K562 (cell line): ENCODE data around the gene CRB2. TPM values are rescaled to one million over a fixed set of nuclear protein-coding genes. Genes with fewer than 3 reads are reported as not detected.

Experiments
- HDAC6 ChIP-seq: IDR thresholded peaks from 2 replicates; pipeline ENCODE4 v1.6.1; 2012; ENCODE audit warnings: low read depth, mild to moderate bottlenecking, control low read depth, inconsistent platforms, low read length, moderate library complexity
- NR3C1 ChIP-seq: sonication (generic); formaldehyde crosslinking; IDR thresholded peaks from 2 replicates; pipeline ENCODE4 v1.8.1; 2022; ENCODE audit warnings: missing genetic modification reagents
- PTBP1 ChIP-seq: fragments of 200-400 bp; formaldehyde crosslinking; IDR thresholded peaks from 2 replicates; pipeline ENCODE4 v1.6.1; 2017; ENCODE audit warnings: low read depth, low read length
- RB1 ChIP-seq: fragments of 450-650 bp; IDR thresholded peaks from 2 replicates; pipeline ENCODE4 v1.6.1; 2017; ENCODE audit warnings: low read depth, mild to moderate bottlenecking
- RBM22 ChIP-seq: fragments of 200-400 bp; formaldehyde crosslinking; IDR thresholded peaks from 2 replicates; pipeline ENCODE4 v1.6.1; 2018; ENCODE audit warnings: low read length, low read depth; ENCODE audit not compliant: poor library complexity, severe bottlenecking
- RBM39 ChIP-seq: fragments of 200-400 bp; formaldehyde crosslinking; optimal IDR thresholded peaks from 2 replicates; pipeline ENCODE3; 2018; ENCODE audit warnings: low read depth, low read length
- SMARCA4 ChIP-seq: fragments of 450-650 bp; IDR thresholded peaks from 2 replicates; pipeline ENCODE4 v1.6.1; 2016
- ZFP36 ChIP-seq: fragments of 150-350 bp; IDR thresholded peaks from 2 replicates; pipeline ENCODE4 v1.6.1; 2018; ENCODE audit warnings: low read length, low read depth; ENCODE audit not compliant: partially characterized antibody
- ZNF12 ChIP-seq: sonication (generic); formaldehyde crosslinking; IDR thresholded peaks from 2 replicates; pipeline ENCODE4 v1.4.0; 2020; ENCODE audit warnings: mild to moderate bottlenecking, missing genetic modification reagents
- ZNF695 ChIP-seq: fragments of 450-650 bp; formaldehyde crosslinking; IDR thresholded peaks from 2 replicates; pipeline ENCODE4 v1.4.0; 2020; ENCODE audit warnings: mild to moderate bottlenecking, moderate library complexity
- polyA plus RNA-seq, 8 experiments: library from polyadenylated mRNA; depleted of rRNA in 4 of 8; stranded (reverse) in 5 of 8; unstranded in 3 of 8; fragments of >200 nt; fragmentation: Nextera tagmentation in 2 of 8; fragmentation: Illumina TruSeq in 1 of 8; extraction: Ambion mirVana in 2 of 8; extraction: Trizol in 1 of 8; gene quantifications; 2 replicates each; pipeline versions ENCODE4 v1.2.1 to v1.2.3, GENCODE V29; 2011 to 2014; ENCODE audit warnings: inconsistent platforms in 1 of 8, missing spikeins in 1 of 8
- total RNA-seq, 7 experiments: library from RNA; depleted of rRNA in 6 of 7; stranded (reverse); fragments of >200 nt in 6 of 7; fragmentation: Illumina TruSeq in 2 of 7; extraction: Trizol in 2 of 7; gene quantifications; 2 replicates each; pipeline versions ENCODE4 v1.2.1 to v1.2.3, GENCODE V29; 2011 to 2021; ENCODE audit warnings: low replicate concordance in 1 of 7
- TF ChIP-seq, protein P1 (sequence below): fragments of 450-650 bp; IDR thresholded peaks from 2 replicates; pipeline ENCODE4 v1.7.1; 2018; ENCODE audit warnings: mild to moderate bottlenecking, low read depth; ENCODE audit not compliant: partially characterized antibody
- TF ChIP-seq, protein P2 (sequence below): sonication (generic); formaldehyde crosslinking; IDR thresholded peaks from 2 replicates; pipeline ENCODE4 v1.8.0; 2022; ENCODE audit warnings: mild to moderate bottlenecking, missing genetic modification reagents
- TF ChIP-seq, protein P3 (sequence below): fragments of 450-650 bp; IDR thresholded peaks from 2 replicates; pipeline ENCODE4 v1.6.1; 2016
- TF ChIP-seq, protein P4 (sequence below): fragments of 200-800 bp; sonication (Bioruptor generic); IDR thresholded peaks from 2 replicates; pipeline ENCODE4 v1.6.1; 2017; ENCODE audit warnings: missing genetic modification characterization, missing compliant biosample characterization

Gene CRB2
- total and polyA plus RNA-seq, 9 of the 15 experiments (the other 6 are each of a cell fraction or from before 2014, with no cell fraction given): 0.13 to 1.2 (median 0.25) TPM; not detected in 2

DNA sequence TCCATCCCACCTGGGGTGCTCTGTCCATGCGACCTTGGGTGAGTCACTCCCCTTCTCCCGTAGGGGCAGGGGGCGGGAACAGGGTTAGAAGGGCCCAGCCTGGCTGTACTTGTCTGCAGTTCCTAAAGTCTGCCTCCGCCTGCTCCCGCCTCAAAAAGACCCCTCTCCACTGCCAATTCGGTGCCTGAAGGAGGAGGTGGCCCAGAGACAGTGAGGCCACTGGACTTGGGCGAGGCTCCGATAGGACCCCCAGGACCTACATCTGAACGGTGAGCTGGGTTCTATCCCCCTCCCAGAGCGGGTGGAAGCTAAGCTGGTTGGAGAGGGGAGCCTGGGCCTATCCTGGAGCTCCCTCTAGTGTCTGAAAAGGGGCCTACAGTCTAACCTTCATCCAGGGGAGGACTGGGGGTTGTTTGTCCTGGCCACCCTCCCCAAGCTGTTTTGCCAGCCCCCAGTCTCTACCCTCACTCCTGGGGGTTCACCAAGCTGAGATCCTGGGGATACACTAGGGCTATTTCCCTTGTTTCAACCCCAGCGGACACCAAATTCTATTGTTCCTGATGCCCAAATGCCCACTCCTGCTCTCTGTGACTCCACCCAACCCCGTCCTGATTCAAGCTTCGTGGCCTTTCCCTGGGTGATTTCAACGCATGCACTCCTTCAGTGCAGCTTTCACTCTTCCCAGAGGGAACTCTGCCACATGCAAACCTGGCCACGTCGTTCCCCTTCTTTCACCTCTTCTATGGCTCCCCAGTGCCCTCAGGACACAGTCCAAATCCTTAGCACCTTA is 6.1 kb upstream of the CRB2 start (continued):
- no peak for TF ChIP-seq ZFP36
- no peak for TF ChIP-seq RBM22
- no peak for TF ChIP-seq ZNF695 (CRISPR knock-in tag)
- TF ChIP-seq, protein P1, sequence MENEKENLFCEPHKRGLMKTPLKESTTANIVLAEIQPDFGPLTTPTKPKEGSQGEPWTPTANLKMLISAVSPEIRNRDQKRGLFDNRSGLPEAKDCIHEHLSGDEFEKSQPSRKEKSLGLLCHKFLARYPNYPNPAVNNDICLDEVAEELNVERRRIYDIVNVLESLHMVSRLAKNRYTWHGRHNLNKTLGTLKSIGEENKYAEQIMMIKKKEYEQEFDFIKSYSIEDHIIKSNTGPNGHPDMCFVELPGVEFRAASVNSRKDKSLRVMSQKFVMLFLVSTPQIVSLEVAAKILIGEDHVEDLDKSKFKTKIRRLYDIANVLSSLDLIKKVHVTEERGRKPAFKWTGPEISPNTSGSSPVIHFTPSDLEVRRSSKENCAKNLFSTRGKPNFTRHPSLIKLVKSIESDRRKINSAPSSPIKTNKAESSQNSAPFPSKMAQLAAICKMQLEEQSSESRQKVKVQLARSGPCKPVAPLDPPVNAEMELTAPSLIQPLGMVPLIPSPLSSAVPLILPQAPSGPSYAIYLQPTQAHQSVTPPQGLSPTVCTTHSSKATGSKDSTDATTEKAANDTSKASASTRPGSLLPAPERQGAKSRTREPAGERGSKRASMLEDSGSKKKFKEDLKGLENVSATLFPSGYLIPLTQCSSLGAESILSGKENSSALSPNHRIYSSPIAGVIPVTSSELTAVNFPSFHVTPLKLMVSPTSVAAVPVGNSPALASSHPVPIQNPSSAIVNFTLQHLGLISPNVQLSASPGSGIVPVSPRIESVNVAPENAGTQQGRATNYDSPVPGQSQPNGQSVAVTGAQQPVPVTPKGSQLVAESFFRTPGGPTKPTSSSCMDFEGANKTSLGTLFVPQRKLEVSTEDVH: no peak
- no peak for TF ChIP-seq RBM39
- TF ChIP-seq HDAC6: no peak
- TF ChIP-seq, protein P2, sequence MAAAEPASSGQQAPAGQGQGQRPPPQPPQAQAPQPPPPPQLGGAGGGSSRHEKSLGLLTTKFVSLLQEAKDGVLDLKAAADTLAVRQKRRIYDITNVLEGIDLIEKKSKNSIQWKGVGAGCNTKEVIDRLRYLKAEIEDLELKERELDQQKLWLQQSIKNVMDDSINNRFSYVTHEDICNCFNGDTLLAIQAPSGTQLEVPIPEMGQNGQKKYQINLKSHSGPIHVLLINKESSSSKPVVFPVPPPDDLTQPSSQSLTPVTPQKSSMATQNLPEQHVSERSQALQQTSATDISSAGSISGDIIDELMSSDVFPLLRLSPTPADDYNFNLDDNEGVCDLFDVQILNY (CRISPR knock-in tag): no peak
- TF ChIP-seq, protein P3, sequence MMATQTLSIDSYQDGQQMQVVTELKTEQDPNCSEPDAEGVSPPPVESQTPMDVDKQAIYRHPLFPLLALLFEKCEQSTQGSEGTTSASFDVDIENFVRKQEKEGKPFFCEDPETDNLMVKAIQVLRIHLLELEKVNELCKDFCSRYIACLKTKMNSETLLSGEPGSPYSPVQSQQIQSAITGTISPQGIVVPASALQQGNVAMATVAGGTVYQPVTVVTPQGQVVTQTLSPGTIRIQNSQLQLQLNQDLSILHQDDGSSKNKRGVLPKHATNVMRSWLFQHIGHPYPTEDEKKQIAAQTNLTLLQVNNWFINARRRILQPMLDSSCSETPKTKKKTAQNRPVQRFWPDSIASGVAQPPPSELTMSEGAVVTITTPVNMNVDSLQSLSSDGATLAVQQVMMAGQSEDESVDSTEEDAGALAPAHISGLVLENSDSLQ: no peak
- peak; percentile 79 for TF ChIP-seq RB1
- no peak for TF ChIP-seq ZNF12 (CRISPR knock-in tag)
- no peak for TF ChIP-seq PTBP1
- TF ChIP-seq NR3C1 (CRISPR knock-in tag): no peak
- TF ChIP-seq, protein P4, sequence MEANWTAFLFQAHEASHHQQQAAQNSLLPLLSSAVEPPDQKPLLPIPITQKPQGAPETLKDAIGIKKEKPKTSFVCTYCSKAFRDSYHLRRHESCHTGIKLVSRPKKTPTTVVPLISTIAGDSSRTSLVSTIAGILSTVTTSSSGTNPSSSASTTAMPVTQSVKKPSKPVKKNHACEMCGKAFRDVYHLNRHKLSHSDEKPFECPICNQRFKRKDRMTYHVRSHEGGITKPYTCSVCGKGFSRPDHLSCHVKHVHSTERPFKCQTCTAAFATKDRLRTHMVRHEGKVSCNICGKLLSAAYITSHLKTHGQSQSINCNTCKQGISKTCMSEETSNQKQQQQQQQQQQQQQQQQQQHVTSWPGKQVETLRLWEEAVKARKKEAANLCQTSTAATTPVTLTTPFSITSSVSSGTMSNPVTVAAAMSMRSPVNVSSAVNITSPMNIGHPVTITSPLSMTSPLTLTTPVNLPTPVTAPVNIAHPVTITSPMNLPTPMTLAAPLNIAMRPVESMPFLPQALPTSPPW: peak; percentile 47; the same call in 1 of the 2 replicates
- TF ChIP-seq SMARCA4: no peak
